Measurements from ENCODE around the gene C4orf33.
A peak's percentile ranks its signal among the peaks of the same experiment; 100 is the strongest.

Gene C4orf33

DNA sequence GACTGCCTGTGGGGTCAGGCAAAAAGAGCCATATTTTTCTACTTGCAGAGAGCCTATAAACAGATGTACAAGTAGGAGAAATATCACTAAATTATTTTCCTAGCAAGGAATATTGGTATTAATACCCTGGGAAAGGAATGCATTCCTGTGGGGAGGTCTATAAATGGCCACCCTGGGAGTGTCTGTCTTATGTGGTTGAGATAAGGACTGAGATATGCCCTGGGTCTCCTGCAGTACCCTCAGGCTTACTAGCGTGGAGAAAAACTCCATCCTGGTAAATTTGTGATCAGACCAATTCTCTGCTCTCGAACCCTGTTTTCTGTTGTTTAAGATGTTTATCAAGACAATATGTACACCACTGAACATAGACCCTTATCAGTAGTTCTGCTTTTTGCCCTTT lies 35.4 kb downstream of the C4orf33 start:
- no peak for DNase-seq

DNA sequence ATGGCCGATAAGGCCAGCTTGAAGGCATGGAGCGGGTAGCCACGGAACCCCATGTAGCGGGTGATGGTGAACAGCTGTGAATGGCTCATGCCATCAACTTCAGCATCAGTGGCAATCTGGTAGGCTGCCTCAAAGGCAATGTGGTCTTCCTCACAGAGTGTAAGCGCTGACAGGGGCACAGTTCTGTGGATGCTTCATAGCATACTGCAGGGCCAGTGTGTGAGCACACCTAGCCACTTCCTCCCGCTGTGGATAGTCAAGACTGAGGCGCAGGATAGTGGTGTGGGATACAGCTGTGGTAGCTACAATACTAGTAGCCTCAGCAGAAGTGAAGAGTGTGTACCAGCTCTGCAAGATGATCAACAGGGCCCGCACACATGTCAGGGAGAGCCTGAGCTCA lies 40.5 kb downstream of the C4orf33 start:
- no peak for DNase-seq

DNA sequence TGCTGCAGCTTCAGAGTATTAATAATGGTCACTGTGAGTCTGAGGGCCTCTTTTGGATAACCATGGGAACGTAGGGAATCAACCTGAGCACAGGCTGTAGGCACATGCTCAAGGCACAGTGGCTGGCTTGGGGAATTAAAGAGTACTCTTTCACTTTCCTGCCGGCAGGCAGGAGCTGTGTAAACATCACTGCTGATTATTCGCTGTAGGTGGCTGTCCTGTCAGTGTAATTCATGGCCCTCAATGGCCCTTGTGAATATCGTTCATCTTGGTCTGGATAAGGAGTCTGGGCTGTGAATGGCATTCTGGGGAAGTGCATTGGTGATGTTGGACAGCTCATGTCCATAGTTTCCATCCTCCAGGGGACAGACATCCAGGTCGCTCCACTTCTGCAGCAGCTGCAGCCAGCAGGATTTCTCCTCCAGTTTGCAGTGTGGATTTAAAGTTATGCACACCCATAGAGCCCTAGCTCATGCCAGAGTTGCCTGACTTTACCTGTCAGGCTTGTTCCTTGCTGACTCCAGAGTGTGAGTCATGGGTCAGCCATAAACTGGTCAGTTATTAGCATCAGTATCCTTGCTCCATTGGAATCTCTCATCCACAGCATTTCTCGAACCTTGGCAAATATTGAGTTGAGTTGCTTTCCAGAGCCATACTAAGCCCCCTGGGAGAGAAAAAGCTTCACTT lies 43.0 kb downstream of the C4orf33 start:
- peak; percentile 38 for DNase-seq

DNA sequence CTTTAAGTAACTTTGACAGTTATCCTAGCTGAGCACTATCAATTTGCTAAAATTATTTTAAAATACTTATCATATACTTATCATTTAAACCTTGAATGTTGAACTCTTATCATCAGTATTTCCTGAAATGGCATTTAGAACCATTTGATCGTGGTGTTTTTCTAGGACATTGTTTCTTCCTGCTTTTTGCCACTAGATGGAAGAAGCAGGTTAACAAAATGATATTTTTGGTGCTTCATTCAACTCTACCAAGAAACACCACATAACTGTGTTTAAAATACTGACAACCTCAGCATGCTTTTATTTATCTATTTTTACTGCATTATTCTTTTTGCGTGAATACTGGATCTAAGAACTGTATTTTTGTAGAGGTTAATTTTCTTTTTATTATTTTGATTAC lies 44.6 kb downstream of the C4orf33 start:
- no peak for DNase-seq

DNA sequence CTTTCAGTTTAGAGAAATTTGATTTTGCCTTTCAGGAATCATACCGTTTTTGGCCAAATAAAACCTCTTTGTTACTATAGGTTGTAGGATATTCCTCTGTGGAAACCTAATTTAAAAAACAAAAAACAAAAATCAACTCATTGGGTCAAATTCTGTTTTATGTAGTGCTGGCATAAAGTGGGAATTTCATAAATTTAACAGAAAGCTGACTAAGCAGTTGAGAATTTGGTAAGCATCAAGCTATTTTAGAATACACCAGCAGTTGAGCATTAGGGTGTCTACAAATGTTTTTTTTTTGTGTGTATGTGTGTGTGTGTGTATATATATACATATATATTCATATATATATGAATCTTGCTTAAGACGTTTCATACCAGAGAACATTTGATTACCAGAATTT lies 47.4 kb downstream of the C4orf33 start:
- DNase-seq, result no peak

DNA sequence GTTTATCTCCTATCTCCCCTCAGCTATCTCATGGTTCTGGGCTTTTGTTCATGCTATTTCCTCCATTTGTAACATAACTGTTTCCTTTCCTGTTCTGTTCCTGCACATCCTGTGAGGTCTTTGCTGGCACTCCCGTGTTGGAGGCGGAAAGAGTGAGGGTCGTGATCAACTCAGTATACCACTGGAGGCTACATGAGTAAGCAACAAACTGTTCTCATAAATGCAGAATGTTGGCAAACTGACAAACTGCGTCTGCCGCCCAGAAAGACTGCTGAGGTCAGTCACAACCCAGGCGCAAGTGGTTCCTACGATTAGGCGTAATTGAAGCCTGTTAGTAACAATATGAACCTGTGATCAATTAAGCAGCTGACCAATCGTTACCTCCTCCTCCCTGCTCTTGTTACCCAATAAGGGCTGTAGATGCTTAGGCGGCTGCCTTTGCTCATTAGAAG lies 48.8 kb downstream of the C4orf33 start:
- no peak for DNase-seq

DNA sequence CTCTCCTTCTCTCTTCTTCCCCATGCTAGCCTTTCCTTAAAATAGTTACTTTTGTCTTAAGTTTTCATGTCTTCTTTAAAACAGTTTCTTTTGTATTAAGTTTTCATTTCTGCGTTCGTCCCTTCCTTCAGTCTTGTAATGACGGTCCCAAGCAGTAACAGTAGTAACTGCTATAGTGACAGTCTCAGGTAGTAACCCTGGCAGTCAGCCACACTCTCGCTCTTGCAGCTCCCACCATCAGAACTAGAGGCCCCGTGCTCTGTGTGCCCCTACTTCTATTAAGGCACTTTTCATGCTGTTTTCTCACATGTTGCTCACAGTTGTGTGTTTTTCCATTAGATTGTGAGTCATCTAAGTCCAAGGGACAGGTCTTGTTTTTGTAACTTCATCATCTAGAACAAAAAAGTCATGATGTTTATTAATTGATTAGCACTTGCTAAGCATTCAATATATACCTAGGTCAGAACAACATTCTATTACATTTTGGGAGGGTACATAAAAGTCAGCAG lies 49.3 kb downstream of the C4orf33 start:
- no peak for DNase-seq

DNA sequence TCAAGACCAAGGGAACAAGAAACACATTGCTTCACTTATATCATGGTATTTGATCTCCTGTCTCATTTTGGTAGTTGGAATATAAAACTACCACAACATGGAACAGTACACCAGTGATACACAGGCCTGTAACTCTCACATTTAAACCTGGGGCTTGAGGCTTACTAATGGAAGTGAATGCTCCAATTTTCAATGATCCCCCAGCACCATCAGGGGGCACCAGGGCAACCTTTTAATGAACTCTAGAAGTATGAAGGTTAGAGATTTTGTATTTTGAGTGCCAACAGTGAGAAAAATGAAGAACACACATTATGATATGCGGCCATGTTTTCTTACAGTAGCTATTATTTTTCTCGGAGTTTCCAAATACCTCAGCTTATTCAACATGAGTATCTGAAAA lies 50.7 kb downstream of the C4orf33 start:
- DNase-seq, result no peak

DNA sequence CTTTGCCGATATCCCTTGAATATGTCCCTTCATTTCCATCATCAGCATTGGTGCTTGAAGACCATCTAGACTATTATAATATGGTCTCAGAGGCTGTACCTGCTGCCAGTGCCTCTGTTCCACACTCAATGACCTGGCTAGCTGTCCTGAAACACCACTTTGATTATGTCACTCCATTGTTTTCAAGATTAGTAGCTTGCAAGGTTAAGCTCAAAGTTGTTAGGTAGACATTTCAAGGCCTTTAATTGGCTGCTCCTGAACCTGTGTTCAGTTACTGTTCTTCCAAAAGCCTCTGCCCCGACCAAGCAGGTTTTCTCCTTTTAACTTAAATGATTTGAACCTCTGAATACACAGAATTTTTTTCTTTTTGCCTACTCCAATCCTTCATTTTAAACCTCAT lies 52.9 kb downstream of the C4orf33 start:
- DNase-seq, result no peak

DNA sequence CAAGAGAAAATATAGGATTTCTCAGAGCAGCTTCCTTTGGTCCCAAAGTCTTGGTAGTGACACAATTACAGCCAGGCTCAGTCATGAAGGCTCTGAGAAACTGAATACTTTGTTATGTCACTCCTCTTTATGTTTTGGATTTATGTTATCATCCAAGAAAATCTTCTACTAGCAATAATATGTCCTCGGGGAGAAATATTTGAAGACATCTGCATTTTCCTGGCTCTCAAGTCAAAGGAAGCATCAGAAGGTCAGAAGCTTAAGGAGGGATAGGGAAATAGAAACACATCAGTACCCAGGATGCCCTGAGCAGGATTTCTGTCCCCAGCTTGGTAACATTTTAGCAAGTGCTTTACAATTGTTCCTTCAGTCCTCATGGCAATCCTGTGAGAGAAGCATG lies 54.0 kb downstream of the C4orf33 start:
- DNase-seq, result no peak

DNA sequence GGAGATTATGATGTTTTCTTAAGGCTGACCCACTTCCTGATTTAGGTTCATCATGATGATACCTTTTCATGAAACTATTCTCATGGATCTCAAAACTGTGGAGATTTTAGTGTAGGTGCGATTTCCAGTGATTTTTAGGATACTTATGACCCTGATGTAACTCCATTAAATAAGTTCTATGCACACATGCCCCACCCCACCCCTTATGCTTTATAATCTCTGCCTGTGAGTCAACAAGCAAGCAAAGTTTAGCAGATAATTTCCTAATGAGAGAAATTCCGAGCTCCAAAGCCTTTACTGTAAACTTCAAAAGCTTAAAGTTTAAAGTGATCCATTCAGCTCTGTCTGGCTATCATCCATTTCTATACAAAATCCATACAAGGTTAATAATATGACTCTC lies 56.4 kb downstream of the C4orf33 start:
- no peak for DNase-seq

DNA sequence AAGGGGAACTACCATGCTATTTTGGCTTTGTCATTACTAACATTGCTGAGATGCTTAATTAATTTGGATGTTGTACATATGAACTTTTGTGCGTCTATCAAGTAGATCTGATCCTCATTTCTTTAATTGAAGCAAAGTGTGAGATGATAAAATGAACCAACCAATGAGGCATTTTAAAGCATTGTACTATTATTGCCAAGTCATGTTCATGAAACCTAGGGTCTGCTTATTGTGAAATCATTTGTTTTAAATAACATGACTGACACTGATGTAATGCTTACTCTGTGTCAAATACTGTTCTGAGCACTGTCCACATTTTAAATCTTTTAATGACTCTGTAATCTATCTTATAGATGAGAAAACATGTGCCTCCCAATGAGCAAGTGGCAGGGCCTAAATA lies 57.7 kb downstream of the C4orf33 start:
- DNase-seq, result no peak

DNA sequence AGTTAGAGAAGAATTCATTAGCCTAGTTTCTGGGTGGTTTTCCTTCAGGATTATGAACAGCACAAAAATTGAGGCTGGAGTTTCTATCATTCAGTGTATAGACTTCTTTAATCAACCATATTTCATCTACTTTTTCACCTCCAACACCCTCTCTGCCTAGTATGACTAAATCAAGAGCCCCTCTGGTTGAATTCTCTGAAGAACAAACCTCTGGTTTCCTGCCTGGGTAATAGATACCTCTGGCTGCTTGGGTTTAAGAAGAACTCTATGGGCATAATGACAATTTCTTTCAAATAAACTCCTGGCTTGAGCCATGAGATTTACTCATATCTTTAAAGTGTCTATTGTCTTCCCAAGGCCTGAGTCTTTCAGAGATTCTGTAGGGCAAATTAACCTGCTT lies 66.5 kb downstream of the C4orf33 start:
- no peak for DNase-seq

DNA sequence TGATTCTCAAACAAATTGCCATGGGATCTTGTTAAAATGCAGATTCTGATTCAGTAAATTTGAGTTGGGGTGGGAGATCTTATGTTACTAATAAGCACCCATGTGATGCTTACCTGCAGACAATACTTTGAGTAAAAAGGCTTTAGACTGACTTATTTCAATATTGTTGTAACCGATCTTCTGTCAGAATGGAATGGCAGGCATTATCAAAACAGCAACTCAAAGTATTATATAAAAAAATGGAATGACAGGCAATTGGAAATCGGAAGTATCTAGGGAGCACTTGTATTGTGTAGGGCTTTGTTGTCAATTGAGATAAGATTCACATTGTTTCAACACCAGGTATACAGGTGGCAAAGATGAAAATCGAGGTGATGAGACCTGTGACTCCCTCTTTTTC lies 67.5 kb downstream of the C4orf33 start:
- DNase-seq, result no peak

DNA sequence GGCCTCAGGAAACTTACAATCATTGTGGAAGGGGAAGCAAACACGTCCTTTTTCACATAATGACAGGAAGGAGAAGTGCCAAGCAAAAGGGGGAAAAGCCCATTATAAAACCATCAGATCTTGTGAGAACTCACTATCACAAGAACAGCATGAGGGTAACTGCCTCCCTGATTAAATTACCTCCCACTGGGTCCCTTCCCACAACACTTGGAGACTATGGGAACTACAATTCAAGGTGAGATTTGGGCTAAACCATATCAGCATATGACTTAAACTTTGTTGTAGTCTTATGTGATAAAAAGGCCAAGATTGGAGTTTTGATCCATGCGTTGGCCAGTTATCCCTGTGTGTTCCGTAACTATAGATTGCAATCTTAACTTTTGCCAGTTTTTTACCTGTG lies 68.3 kb downstream of the C4orf33 start:
- no peak for DNase-seq
